Measurements from ENCODE around the gene CAD.

CAD gene

DNA sequence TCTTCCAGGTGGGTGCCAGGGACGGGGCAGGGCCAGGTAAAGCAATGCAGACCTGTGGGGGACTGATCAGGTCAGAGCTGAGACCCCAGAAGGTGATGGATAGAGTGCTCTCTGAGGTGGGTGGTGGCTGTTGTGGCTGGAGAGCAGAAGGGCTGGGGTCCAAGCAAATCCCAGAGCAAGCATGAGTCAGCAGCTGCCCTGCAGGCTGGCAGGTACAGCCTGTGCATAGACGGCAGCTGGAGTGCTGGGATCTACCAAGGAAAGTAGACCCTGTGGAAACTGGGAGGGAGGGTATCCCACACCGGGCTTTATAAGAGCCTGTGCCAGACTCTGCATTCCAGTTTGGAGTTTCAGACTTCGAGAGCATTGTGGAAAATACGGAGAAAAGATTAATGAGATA, 65.7 kb downstream of the CAD start:
- DNase-seq: no peak

DNA sequence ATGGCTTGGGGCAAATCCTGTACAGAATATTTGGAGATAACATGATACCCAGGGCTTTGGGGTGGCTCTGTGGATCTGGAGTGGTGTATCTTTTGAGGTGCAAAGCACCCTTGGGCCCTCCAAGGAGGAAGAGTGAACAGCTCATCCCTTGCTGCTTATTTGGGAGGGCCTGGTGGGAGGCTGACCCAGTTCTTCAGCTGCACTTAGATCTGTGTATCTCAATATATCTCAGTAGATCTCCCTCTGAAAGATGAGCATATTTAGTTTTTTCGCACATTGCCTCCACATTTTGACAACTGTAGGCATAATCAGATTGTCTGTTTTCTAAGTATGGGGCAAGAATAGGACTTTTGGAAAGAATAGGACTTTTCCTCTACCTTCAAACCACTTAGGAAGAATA, 67.8 kb downstream of the CAD start:
- DNase-seq: no peak

DNA sequence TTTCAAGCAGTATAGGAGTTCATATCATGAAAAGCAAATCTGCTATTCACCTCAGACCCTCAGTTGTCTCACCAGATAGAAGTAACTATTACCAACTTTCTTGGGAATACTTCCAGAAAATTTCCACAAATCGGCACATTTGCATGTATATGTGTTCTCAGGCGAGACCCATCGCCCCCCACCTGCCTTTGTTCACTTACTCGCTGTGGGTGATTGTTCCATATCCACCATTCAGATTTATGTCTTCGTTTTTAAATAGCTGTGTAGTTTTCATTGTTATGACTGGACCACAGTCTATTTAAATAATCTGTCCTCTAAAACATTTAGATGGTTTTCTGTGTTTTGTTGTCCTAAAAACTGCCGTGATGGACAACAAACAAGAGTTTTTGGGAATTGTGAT, 68.3 kb downstream of the CAD start:
- no peak for DNase-seq

DNA sequence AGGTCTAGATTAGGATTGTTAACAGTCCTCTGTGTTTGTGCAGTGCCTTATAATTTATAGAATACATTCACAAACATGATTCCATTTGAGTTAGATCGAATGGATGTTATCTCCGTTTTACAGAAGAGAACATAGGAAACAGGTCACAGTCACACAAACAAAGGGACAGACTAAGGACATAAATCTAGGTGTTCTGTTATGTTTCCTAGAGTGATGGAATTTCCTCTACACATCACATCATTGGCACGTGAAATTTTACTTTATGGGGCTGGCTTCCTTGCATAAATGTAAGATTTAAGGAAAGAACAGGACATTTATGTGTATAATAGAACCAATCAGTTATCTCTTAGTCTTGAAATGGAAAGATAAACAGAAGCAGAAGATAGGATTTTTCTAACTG, 71.4 kb downstream of the CAD start:
- DNase-seq: no peak

DNA sequence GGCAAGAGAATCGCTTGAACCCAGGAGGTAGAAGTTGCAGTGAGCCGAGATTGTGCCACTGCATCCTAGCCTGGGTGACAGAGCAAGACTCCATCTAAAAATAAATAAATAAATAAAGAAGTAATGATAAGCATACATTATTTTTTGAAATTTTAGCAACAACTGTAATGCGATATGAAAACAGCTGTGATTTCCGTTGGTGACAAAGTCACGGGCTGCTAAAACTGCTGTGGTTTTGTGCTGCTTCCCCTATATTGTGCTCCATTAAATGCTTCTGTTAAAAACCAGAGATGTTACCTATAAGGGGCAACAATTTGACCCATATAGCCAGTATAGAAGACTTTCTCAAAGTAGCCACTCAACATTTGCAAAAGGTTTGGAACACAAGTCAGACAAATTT, 73.4 kb downstream of the CAD start:
- no peak for DNase-seq

DNA sequence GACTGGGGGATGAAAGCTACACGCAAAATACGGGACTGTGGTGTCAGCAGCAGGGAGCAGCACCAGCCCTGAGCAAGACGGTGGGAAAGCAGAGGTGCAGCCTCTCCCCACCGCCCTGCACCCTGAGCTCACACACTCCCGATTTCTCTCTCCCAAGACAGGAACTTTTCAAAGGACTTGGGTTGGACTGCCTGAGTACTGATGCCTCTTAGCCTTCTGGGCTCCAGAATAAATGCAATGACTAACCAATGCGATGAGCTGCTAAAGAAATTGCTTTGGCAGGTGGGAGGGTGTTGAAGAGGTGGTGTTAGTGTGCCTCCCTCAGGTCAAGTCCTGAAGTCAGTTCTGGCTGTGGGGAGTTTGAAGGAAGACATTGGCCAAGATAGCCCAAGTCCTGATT, 74.7 kb downstream of the CAD start:
- DNase-seq: no peak
